Keratinocyte (primary cell): ENCODE data around the gene MT1B. TPM values are rescaled to one million over a fixed set of nuclear protein-coding genes. Genes with fewer than 3 reads are reported as not detected.

Source experiments
- DNase-seq: peaks from one replicate; pipeline ENCODE4 v3.0.0-alpha.2; 2011; ENCODE audit warnings: low read depth, missing footprints, low spot score
- FAIRE-seq: peaks from 2 replicates; lab custom pipeline; 2011; peaks lifted over from hg19 to GRCh38; lab: Jason Lieb, UNC
- H2AFZ ChIP-seq: 2 replicates; pipeline ENCODE4 v1.6.0; 2012; ENCODE audit warnings: low read length, control low read depth, inconsistent platforms; ENCODE audit not compliant: control insufficient read depth
- H3K27ac ChIP-seq: 2 replicates; pipeline ENCODE4 v1.5.1; 2011; ENCODE audit warnings: low read length; ENCODE audit not compliant: control insufficient read depth, insufficient read depth
- H3K27me3 ChIP-seq: 3 replicates; pipeline ENCODE4 v1.6.0; 2011; ENCODE audit warnings: low read length; ENCODE audit not compliant: control insufficient read depth, insufficient read depth; ENCODE audit errors: extremely low read depth
- H3K36me3 ChIP-seq, 2 experiments: 2 replicates in 1 of 2; 3 replicates in 1 of 2; pipeline ENCODE4 v1.5.1; 2011; ENCODE audit warnings: low read length in 2 of 2, mild to moderate bottlenecking in 1 of 2; ENCODE audit not compliant: control insufficient read depth in 2 of 2, insufficient read depth in 2 of 2; ENCODE audit errors: extremely low read depth in 1 of 2
- H3K4me1 ChIP-seq: 3 replicates; pipeline ENCODE4 v1.5.1; 2011; ENCODE audit warnings: low read length; ENCODE audit not compliant: control insufficient read depth, insufficient read depth; ENCODE audit errors: extremely low read depth
- H3K4me2 ChIP-seq: 3 replicates; pipeline ENCODE4 v1.6.0; 2011; ENCODE audit warnings: low read depth, low read length; ENCODE audit not compliant: control insufficient read depth, insufficient read depth; ENCODE audit errors: extremely low read depth
- H3K4me3 ChIP-seq, 3 experiments: fragments of 200-600 bp in 1 of 3; sonication (generic) in 1 of 3; 2 replicates in 2 of 3; 3 replicates in 1 of 3; pipeline ENCODE4 v1.5.1; 2011 to 2016; ENCODE audit warnings: low read length in 3 of 3, mild to moderate bottlenecking in 3 of 3, control low read depth in 2 of 3, inconsistent platforms in 1 of 3, low read depth in 1 of 3, mixed read lengths in 1 of 3, mixed run types in 1 of 3, moderate library complexity in 1 of 3; ENCODE audit not compliant: control insufficient read depth in 2 of 3, insufficient read depth in 2 of 3; ENCODE audit errors: extremely low read depth in 1 of 3
- H3K79me2 ChIP-seq: 2 replicates; pipeline ENCODE4 v1.6.0; 2012; ENCODE audit warnings: low read length; ENCODE audit not compliant: control insufficient read depth, insufficient read depth
- H3K9ac ChIP-seq: 3 replicates; pipeline ENCODE4 v1.6.0; 2011; ENCODE audit warnings: low read length; ENCODE audit not compliant: control insufficient read depth, insufficient read depth; ENCODE audit errors: extremely low read depth
- H3K9me1 ChIP-seq: 3 replicates; pipeline ENCODE4 v1.6.0; 2011; ENCODE audit warnings: low read length; ENCODE audit not compliant: control insufficient read depth, insufficient read depth; ENCODE audit errors: extremely low read depth
- H3K9me3 ChIP-seq: 2 replicates; pipeline ENCODE4 v1.5.1; 2012; ENCODE audit warnings: low read depth, low read length; ENCODE audit not compliant: control insufficient read depth
- H4K20me1 ChIP-seq: 3 replicates; pipeline ENCODE4 v1.6.0; 2011; ENCODE audit warnings: low read length; ENCODE audit not compliant: control insufficient read depth, insufficient read depth; ENCODE audit errors: extremely low read depth
- CTCF ChIP-seq, 3 experiments: IDR thresholded peaks in 1 of 3; conservative IDR thresholded peaks in 1 of 3; optimal IDR thresholded peaks in 1 of 3; 2 replicates in 2 of 3; 3 replicates in 1 of 3; pipeline versions ENCODE3 to v1.5.1; 2011; ENCODE audit warnings: low read length in 3 of 3, mild to moderate bottlenecking in 3 of 3, moderate library complexity in 2 of 3, control low read depth in 1 of 3, inconsistent platforms in 1 of 3; ENCODE audit not compliant: insufficient read depth in 2 of 3; ENCODE audit errors: extremely low read depth in 1 of 3
- EZH2 ChIP-seq: IDR thresholded peaks from one replicate; pipeline ENCODE4 v1.6.1; 2012; ENCODE audit warnings: inconsistent platforms, mild to moderate bottlenecking, low read length, moderate library complexity
- dilution Hi-C: fragments of 300-500 bp; cut with MboI; formaldehyde crosslinking; loops from one replicate; pipeline ENCODE4 v1.7.0; 2020; ENCODE audit warnings: low sequenced_read_pairs; ENCODE audit not compliant: extremely low pct_ligation_motif_present
- polyA plus RNA-seq, 5 experiments: library from polyadenylated mRNA; depleted of rRNA in 3 of 5; stranded (reverse) in 3 of 5; stranded (forward) in 1 of 5; unstranded in 1 of 5; fragments of >200 nt; gene quantifications; 1 replicate in 1 of 5; 2 replicates in 3 of 5; 3 replicates in 1 of 5; pipeline versions ENCODE4 v1.2.1 to v1.2.3, GENCODE V29; 2011 to 2012; ENCODE audit warnings: missing spikeins in 2 of 5, low read depth in 1 of 5, low replicate concordance in 1 of 5

MT1B gene
- polyA plus RNA-seq, 1 donor (not counting 4 experiments of a cell fraction or from before 2014, with no cell fraction given) = not detected

- Histone ChIP-seq H2AFZ (peak overlapping the region; percentile 87), H4K20me1 (no peaks in the 10 kb centered on the region), H3K9ac (peak overlapping the region; percentile 44), H3K9me1 (no peaks in the 10 kb centered on the region), H3K36me3 (no peaks in the 10 kb centered on the region), H3K27me3 (no peaks in the 10 kb centered on the region), H3K4me1 (peaks cover 36% of the 10 kb centered on the region), H3K9me3 (no peaks in the 10 kb centered on the region), H3K4me2 (peak overlapping the region; percentile 90), H3K27ac (peak overlapping the region; percentile 14), H3K79me2 (no peaks in the 10 kb centered on the region), H3K4me3 (peak overlapping the region; percentile 30 to 71 (median 48))
- TF ChIP-seq CTCF (optimal IDR thresholded peaks at IDR 0.05 in 1 of 3, IDR thresholded peaks at IDR 0.05 in 1 of 3, conservative IDR thresholded peaks at IDR 0.05 in 1 of 3; ENCODE audit: extremely low read depth in 1 of 3, insufficient read depth in 2 of 3, low read length in 3 of 3) (no peak), EZH2 (no peak)
- DNase-seq (no peak), FAIRE-seq (no peak)
- dilution Hi-C loops = no loop called here
Observed at GRCh38 chr16:56617212-56618085, 34.2 kb upstream of the MT1B start.

GRCh38 chr16:56618138-56618537, 33.5 kb upstream of the MT1B start:
- TF ChIP-seq EZH2 (no peak), CTCF (optimal IDR thresholded peaks at IDR 0.05 in 1 of 3, IDR thresholded peaks at IDR 0.05 in 1 of 3, conservative IDR thresholded peaks at IDR 0.05 in 1 of 3; ENCODE audit: extremely low read depth in 1 of 3, insufficient read depth in 2 of 3, low read length in 3 of 3) (no peak)
- H3K36me3 ChIP-seq = no peaks in the 10 kb centered on the region
- peak overlapping the region in 2 of 3 experiments; percentile 30 to 71 for H3K4me3 ChIP-seq
- H3K4me2 ChIP-seq = peak overlapping the region; percentile 90
- peak overlapping the region; percentile 44 for H3K9ac ChIP-seq
- no peaks in the 10 kb centered on the region for H3K9me3 ChIP-seq
- DNase-seq (no peak), FAIRE-seq (no peak)
- H4K20me1 ChIP-seq = no peaks in the 10 kb centered on the region
- no peaks in the 10 kb centered on the region for H3K79me2 ChIP-seq
- H3K4me1 ChIP-seq = peaks cover 31% of the 10 kb centered on the region
- H3K9me1 ChIP-seq = no peaks in the 10 kb centered on the region
- no peak overlapping the region for H2AFZ ChIP-seq
- H3K27me3 ChIP-seq = no peaks in the 10 kb centered on the region
- H3K27ac ChIP-seq = no peak overlapping the region
- dilution Hi-C loops = no loop called here
